C4-2B (cell line): ENCODE measurements around the gene CAMTA2.

ENCODE experiments used
- CTCF ChIP-seq: fragments of 450-650 bp; conservative IDR thresholded peaks from 2 replicates; pipeline ENCODE4 v1.5.1; 2017; ENCODE audit warnings: mild to moderate bottlenecking
- ZFX ChIP-seq: fragments of 450-650 bp; IDR thresholded peaks from 2 replicates; pipeline ENCODE4 v1.6.1; 2017

DNA sequence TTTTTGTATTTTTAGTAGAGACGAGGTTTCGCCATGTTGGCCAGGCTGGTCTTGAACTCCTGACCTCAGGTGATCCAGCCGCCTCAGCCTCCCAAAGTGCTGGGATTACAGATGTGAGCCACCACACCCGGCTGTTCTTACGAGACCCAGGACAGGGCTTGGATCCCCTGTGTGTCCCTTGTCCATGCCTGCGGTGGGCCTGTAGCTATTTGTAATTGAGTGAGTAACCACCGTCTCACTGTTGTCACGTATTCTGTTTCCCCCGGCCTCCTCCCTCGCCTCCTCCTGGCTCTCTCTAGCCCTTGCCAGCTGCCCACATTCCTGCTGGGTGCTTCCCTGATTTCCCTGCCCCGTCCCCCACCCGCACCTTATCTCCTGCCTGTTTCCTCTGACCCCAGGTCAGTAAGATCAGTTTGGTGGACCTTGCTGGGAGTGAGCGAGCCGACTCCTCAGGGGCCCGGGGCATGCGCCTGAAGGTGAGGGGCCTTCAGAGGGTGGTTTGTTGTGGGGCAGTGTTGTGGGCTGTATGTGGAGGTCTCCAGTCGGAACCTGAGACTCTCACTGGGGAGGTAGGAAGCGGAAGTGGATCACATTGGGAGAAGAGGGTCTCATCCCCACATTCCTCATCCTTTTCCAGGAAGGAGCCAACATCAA is 15.9 kb upstream of the CAMTA2 start:
- TF ChIP-seq CTCF (no peak), ZFX (no peak)
